Measurements from ENCODE around the gene GALNTL6.
"Not testable (repeated sequence)": the region's sequence is repeated elsewhere in the genome, so short reads cannot be mapped to it uniquely, and the experiment has no call there.

Gene GALNTL6

DNA sequence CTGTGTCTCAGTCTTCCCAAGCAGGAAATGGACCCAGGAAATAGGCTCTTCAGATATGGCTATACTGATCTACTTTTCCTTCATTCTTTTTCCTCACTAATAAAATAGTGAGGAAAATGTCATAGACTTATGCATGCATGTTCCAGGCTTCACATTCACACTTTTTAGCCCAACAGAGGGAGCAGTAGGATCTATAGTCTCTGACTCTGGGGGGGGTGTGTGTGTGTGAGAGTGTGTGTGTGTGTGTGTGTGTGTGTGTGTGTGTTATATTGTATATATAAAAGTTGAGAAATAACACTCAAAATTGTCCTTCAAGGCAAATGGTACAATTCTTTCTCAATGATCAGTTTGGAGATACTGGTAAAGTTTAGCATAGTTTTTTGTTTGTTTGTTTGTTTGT lies 1058.2 kb downstream of the GALNTL6 start:
- no peak overlapping the region for H3K27ac ChIP-seq

DNA sequence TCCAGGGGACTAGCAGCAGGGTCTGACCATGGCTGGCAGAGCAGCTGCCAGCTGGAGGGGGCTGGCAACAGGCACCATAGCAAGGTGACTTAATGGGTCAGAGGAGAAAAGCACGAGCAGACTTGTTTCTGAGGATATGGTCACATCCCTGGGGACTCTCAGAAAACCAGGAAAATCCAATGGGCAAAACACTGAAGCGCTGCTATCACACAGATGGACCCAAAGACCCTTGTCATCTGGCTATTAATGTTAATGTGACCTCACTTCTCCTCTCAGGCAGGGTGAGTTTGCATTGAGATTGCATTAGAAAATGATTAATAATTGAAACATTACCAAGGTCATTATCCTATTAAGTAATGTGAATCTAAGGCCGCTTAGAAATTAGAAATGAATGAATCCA lies 1061.7 kb downstream of the GALNTL6 start:
- no peak overlapping the region for H3K27ac ChIP-seq

More for the DNA sequence above, 1058.2 kb downstream of the GALNTL6 start:
- TF ChIP-seq, protein P1, sequence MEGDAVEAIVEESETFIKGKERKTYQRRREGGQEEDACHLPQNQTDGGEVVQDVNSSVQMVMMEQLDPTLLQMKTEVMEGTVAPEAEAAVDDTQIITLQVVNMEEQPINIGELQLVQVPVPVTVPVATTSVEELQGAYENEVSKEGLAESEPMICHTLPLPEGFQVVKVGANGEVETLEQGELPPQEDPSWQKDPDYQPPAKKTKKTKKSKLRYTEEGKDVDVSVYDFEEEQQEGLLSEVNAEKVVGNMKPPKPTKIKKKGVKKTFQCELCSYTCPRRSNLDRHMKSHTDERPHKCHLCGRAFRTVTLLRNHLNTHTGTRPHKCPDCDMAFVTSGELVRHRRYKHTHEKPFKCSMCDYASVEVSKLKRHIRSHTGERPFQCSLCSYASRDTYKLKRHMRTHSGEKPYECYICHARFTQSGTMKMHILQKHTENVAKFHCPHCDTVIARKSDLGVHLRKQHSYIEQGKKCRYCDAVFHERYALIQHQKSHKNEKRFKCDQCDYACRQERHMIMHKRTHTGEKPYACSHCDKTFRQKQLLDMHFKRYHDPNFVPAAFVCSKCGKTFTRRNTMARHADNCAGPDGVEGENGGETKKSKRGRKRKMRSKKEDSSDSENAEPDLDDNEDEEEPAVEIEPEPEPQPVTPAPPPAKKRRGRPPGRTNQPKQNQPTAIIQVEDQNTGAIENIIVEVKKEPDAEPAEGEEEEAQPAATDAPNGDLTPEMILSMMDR (conservative IDR thresholded peaks at IDR 0.05), result 0 out of 2 replicates have a peak, but pooled peaks have one; percentile 14

DNA sequence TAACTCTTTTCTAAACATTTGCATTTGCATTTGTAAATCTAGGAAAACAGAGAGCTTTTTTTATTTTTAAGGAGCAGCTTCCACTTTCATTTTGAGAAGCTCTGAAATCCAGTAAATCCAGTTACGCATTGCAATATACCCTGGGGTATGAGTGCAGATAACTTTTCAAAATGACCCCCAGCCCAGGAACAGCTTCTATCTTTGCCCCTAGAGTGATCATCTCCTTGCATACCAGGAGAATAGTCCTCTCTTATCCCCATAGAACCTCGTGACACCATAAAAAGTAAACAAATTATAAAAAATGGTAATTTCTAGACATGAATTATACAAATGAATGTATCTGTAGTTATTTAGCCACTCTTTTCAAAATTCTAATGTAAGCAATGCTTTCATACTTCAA lies 1063.2 kb downstream of the GALNTL6 start:
- TF ChIP-seq, protein P1 (conservative IDR thresholded peaks at IDR 0.05), result no peak
- no peak overlapping the region for H3K27ac ChIP-seq

More for the DNA sequence above, 1061.7 kb downstream of the GALNTL6 start:
- TF ChIP-seq, protein P1 (conservative IDR thresholded peaks at IDR 0.05), result no peak

DNA sequence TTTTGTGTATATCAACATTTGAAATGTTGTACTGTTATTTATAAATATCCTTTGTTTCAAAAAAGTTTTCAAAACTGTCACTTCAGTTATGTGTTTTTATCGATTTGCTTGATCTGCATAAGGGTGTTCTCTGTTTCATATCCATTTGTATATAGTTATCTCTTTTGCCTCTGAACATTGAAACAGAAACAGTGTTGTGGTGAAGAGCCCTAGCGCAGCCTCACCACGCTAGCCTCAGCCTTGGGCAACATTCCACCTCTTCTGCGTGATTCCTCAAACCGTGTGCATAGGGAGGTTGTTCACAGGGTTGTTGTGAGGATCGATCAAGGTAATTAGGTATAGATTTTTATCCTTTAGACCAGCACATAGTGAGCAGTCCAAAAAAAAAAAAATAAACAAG lies 1068.4 kb downstream of the GALNTL6 start:
- TF ChIP-seq, protein P1 (conservative IDR thresholded peaks at IDR 0.05), result no peak
- no peak overlapping the region for H3K27ac ChIP-seq

DNA sequence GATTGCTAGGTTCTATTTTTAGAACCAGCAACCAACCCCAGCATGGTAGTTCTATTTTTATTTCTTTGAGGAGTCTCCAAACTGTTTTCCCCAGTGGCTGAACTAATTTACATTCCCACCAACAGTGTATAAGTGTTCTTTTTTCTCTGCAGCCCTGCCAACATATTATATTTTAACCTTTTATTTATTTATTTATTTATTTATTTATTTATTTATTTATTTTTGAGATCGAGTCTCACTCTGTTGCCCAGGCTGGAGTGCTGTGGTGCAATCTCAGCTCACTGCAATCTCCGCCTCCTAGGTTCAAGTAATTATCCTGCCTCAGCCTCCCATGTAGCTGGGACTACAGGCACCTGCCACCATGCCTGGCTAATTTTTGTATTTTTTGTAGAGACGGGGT lies 1074.2 kb downstream of the GALNTL6 start:
- not testable (repeated sequence) for H3K27ac ChIP-seq

DNA sequence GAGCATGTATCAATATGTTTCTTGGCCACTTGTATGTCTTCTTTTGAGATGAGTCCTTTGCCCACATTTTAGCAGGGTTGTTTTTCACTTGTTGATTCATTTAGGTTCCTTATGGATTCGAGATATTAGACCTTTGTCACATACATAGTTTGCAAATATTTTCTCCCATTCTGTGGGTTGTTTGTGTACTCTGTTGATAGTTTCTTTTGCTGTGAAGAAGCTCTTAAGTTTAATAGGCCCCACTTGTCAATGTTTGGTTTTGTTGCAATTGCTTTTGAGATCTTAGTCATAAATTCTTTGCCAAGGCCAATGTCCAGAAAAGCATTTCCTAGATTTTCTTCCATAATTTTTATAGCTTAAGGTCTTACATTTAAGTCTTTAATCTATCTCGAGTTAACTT lies 1074.8 kb downstream of the GALNTL6 start:
- H3K27ac ChIP-seq, result no peak overlapping the region
- TF ChIP-seq, protein P1 (conservative IDR thresholded peaks at IDR 0.05), result no peak

DNA sequence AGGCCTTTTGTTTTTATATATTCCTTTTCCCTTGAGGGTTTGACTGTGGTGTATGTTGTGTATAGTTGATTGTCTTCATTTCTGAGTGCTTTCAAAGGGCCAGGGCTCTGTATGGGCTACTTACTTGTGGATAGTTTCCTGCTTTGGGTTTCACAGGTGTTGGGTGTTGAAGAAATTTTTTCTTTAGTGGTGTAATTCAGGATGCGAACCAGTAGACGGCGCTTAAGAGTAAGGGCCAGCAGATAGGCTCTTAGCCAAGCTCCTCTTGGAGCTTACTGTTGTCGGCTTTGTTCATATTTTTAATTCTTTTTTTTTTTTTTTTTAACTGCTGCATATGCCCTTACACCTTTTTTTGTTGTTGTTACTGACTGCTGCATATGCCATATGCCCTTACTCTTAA lies 1079.1 kb downstream of the GALNTL6 start:
- TF ChIP-seq, protein P1 (conservative IDR thresholded peaks at IDR 0.05), result peak; percentile 82
- no peak overlapping the region for H3K27ac ChIP-seq

DNA sequence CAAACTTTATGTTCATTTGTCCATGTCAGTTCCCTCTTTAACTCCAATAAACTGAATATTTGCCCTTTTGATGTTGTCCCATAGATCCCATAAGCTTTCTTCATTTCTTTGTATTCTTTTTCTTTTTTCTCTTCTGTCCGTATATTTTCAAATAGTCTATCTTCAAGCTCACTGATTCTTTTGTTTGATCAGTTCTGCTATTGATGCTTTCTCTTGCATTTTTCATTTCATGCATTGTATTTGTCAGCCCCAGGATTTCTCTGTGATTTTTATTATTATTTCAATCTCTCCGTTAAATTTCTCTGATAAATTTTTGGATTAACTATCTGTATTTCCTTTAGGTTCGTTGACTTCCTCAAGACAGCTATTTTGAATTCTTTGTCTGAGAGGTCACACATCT lies 1082.5 kb downstream of the GALNTL6 start:
- TF ChIP-seq, protein P1 (conservative IDR thresholded peaks at IDR 0.05), result no peak

More for the DNA sequence above, 1082.5 kb downstream of the GALNTL6 start:
- H3K27ac ChIP-seq, result no peak overlapping the region

Data from VCaP (cell line).